IPS-NIHi7 (cell line): ENCODE results near the gene AK1.

Experiments used
- DNase-seq: peaks from one replicate; pipeline ENCODE4 v3.0.0; 2012; ENCODE audit warnings: mixed read lengths; ENCODE audit errors: extremely low spot score

AK1 gene, protein sequence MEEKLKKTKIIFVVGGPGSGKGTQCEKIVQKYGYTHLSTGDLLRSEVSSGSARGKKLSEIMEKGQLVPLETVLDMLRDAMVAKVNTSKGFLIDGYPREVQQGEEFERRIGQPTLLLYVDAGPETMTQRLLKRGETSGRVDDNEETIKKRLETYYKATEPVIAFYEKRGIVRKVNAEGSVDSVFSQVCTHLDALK

DNA sequence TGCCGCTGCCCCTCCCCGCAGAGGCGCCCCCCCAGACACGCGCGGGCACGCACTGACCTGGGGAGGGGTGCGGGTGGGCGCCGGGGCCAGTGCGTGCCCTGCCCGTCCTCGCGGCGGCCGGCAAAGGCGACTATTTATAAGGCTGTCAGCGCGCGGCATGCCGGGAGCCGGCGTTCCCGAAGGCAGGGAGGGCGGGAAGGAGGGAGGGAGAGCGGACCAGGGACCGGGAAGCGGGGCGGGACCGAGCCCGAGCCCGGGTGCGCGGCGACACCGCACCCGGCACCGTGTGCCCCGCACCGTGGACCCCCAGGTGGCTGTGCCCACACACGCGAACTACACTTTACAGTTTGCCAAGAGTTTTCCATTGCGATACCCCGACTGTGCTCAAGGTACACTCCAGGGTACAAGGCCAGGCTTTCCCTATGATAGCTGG lies at the start of gene AK1:
TSS of gene AK1 (minus strand) at position 110 of the 433 bp plus-strand sequence. CDS start 3,058 bp downstream, outside the sequence.
- peak; percentile 76 for DNase-seq

DNA sequence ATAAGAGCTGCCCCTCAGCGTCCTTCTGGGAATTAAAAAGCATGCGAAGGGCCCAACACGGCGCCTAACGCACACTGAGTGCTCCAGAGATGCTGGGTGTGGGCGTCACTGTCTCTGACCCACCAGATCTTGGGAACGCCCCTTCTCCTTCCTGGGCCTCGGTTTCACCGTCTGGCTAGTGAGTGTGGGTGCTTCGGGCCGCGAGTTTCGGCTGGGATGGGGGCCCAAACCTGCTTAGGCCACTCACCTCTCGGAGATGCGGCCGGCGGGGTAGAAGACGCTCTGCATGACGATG lies 49.4 kb upstream of the AK1 start:
- DNase-seq = no peak

DNA sequence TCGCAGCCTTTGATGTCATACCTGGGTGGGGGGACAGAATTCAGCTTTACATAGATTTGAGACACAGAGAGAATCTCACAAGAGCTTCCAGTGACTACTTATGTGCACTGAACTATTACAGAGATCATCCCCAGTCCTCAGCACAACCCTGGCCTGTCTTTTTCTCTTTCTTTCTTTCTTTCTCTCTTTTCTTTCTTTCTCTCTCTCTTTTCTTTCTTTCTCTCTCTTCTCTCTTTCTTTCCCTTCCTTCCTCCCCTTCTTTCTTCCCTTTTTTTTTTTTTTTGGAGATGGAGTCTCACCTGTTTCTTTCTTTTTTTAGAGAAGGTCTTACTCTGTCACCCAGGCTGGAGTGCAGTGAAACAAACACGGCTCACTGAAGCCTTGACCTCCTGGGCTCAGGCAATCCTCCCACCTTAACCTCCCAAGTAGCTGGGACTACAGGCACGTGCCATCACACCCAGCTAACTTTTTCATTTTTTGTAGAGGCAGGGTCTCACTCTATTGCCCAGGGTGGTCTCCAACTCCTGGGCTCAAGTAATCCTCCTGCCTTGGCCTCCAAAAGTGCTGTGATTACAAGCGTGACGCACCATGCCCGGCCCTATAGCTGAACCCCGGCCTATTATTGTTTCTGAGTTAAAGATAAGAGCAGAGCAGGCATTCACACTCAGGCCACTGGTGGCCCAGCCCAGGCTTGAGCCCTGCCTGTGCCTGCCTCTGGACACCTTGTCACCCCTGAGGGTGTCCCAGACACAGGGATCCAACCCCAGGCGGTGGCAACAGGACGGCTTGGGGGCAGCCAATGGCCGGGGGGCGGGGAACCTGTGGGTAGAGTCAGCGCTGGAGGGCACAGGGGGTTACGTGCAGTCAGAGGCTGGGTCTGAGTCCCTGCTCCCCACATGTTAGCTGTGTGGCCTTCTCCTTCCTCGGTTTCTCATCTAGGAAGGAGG lies 48.8 kb upstream of the AK1 start:
- DNase-seq = no peak

- no peak for DNase-seq
Measured at GRCh38 chr9:127924736-127925444, 47.4 kb upstream of the AK1 start.

DNA sequence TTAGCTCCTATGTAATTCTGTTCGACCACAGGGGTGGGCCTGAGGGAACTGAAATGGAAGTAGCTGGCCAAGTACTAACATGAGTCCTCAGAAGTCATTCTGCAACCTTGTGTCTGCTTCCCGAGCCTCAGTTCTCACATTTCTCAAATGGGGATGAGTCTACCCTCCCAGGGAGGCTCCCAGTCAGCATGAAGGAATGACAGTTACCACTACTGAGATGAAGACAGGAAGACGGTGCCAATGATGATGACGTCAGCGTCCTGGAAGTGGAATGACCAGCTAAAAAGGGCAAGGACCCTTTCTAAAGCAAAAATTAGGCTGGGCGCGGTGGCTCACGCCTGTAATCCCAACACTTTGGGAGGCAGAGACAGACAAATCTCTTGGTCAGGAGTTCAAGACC lies 46.3 kb upstream of the AK1 start:
- DNase-seq = no peak

- DNase-seq = peak; percentile 65
Measured at GRCh38 chr9:127923046-127923445, 45.6 kb upstream of the AK1 start.

GRCh38 chr9:127921557-127922120 lies 44.2 kb upstream of the AK1 start:
- peak; percentile 81 for DNase-seq

DNA sequence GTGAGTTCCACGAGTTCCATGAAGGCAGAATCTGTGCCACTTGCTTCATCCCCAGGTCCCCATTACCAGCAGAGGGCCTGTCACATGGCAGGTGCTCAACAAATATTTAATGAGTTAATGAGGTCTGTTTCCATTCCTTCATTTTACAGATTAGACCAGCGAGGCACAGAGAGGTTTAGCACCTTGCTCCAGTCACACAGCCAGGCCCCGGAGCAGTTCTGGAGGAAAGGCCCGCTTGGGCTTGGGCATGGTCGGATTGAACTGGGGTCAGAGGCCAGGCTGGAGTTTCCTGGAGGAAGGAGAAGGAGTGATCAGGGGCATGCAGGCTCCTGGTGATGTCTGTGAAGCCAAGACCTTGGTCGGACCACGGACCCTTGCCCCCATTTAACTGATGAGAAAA lies 43.3 kb upstream of the AK1 start:
- no peak for DNase-seq

- no peak for DNase-seq
Measured at GRCh38 chr9:127919253-127919815, 41.9 kb upstream of the AK1 start.

- no peak for DNase-seq
Measured at GRCh38 chr9:127918183-127919107, 41.0 kb upstream of the AK1 start.

DNA sequence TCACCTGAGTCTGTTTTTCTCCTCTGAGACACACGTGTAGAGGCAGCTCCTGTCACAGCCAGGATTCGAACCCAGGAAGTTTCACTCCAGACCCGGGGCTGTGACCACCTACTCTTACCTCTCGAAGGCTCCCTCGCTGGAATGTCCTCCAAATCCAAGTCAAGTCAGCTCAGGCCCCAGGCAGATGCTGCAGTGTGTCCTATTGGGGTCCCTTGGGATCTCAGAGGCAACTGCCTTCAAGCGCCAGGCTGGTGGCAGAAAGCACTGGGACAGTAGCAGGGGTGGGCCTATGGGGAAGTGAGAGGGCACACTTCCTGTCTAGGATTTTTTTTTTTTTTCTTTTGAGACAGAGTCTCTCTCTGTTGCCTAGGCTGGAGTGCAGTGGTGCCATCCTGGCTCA lies 40.1 kb upstream of the AK1 start:
- no peak for DNase-seq

- peak; percentile 99 for DNase-seq
Measured at GRCh38 chr9:127916720-127917581, 39.5 kb upstream of the AK1 start, which contains the start of gene ST6GALNAC4. Gene ST6GALNAC4 (minus strand): TSS chr9:127917041. CDS start chr9:127916419, 622 bp downstream.

DNA sequence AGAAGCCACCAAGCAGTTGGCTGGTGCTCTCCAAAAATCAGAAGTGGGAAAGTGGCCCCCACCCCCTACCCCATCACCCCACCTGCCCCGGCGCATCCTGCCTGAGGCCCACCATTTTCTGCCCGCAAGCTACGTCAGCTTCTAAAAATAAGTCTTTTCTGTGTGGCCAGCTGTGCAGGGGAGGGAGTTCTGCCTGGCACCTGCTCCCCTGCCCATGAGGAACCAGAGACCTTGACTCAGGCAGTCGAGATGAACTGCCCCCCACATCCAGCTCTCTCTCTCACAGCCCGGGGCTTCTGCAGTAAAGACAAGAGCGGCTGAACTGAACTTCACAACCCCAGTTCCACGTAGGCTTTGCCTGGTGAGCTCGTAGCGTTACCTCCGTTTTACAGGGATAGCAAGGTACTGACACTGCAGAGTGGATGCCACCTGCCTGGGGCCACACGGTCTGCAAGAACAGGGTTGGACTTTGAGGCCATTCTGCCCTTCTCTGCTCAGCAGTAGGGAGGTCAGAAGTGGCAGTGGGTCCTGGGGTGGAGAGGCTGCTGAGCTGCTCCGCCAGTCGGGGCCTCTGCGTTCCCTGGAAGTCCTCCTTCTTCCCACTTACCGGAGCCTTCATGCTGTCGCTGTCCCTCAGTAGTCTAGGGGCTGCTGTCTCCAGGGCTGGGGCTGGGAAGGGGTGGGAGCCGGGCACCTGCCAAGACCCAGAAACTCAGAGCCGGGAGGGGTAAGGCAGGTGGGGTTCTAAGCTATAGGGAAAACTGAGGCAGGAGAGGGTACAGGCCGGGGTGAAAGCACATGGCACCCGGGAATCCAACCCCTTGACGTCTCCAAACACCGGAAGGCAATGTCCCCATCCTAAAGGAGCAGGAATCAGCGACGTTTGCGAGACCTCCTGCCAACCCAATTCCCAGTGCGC lies 38.6 kb upstream of the AK1 start:
- DNase-seq = no peak

DNA sequence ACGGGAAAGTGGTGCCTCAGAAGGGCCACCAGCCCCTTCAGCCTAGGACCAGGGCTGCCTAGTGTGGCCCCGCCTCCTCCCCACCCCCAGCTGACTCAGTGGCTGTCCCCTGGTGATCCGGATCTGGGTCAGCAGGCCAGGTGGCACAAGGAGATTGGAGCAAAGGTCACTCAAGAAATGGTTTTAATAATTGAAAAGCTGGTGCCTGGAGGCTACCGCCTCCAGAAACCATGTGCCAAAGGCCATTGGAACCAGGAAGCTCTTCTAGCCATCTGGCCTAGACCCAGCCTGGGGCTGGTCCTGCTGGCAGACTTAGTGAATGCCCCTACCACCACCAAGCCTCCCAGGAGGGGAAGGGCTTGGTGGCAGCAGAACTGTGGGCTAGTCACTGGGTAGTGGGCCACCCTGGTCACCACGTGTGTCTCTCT lies 37.9 kb upstream of the AK1 start:
- DNase-seq = no peak

DNA sequence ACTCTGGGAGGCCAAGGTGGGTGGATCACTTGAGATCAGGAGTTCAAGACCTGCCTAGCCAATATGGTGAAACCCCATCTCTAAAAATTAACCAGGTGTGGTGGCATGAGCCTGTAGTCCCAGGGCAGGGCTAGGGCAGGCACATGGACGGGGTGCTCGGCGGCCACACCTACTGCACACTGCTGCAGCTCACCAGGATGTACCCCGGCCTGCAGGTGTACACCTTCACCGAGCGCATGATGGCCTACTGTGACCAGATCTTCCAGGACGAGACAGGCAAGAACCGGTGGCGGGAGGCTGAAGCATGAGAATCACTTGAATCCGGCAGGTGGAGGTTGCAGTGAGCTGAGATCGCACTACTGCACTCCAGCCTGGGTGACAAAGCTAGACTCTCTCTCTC lies 36.2 kb upstream of the AK1 start:
- DNase-seq = no peak

DNA sequence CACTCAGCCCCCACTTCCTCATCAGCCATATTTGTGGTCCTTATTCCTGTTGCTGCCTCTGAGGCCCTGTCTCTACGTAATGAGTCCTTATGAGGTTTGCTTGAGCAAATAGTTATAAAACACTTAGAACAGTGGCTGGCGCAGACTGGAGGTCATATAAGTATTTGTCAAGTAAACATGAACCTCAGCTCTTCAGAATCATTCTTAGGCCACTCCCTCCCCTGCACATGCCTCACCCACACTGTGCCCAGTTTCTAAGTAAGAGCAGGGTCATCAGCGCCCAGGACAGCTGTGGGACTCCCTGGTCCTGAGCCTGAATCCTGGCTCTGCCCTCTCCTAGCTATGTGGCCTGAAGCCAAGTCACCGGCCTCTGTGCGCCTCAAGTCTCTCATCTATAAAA lies 35.4 kb upstream of the AK1 start:
- DNase-seq = no peak

GRCh38 chr9:127912296-127912695 lies 34.8 kb upstream of the AK1 start:
- DNase-seq = no peak

DNA sequence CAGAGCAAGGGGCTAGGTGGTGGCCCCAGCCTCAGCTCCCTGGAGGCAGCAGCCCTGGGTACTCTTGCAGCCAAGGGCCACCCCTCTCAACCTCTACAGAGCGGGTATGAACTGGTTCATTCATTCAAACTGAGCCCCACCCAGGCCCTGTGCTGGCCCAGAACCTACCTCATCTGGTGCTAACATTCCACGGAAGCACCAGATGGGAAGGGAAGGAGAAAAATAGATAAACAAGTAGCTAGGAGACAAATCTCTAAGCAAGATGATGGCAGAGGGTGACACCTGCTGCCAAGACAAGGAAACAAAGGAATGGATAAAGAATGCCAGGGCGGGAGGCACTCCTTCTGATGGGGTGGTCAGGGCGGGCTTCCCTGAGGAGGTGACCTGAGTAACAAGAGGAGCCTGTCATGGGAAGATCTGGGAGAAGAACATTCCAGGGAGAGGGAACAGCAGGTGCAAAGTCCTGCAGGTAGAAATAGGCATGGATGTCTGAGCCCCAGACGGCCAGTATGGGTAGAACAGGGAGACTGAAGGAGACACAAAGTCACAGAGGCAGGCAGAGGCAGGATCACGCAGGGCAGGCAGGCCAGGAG lies 33.2 kb upstream of the AK1 start:
- no peak for DNase-seq
